ENCODE data around the gene CBLIF.
"Not testable (repeated sequence)": the region's sequence is repeated elsewhere in the genome, so short reads cannot be mapped to it uniquely, and the experiment has no call there.

Gene CBLIF

GRCh38 chr11:59845399-59845798 lies at the start of gene CBLIF:
Gene CBLIF, minus strand, starts transcription at chr11:59845499. Its CDS starts 46 bp downstream, at chr11:59845453.
- DNase-seq: no peak

GRCh38 chr11:59894616-59895015 lies 49.3 kb upstream of the CBLIF start:
- no peak for DNase-seq

- DNase-seq: no peak
Measured at GRCh38 chr11:59891781-59892181, 46.5 kb upstream of the CBLIF start.

- not testable (repeated sequence) for DNase-seq
Measured at GRCh38 chr11:59887156-59887555, 41.9 kb upstream of the CBLIF start.

GRCh38 chr11:59883597-59883996 lies 38.3 kb upstream of the CBLIF start:
- DNase-seq: no peak

GRCh38 chr11:59879567-59879966 lies 34.3 kb upstream of the CBLIF start:
- no peak for DNase-seq

- no peak for DNase-seq
Measured at GRCh38 chr11:59878575-59878974, 33.3 kb upstream of the CBLIF start, which contains the start of gene OOSP3. Gene OOSP3, plus strand, starts transcription at chr11:59878782. Its CDS starts 27 bp downstream, at chr11:59878809.

GRCh38 chr11:59877784-59878183 lies 32.5 kb upstream of the CBLIF start:
- DNase-seq: no peak

GRCh38 chr11:59877325-59877724 lies 32.0 kb upstream of the CBLIF start:
- no peak for DNase-seq

- no peak for DNase-seq
Measured at GRCh38 chr11:59875856-59876519, 30.7 kb upstream of the CBLIF start.

- DNase-seq: no peak
Measured at GRCh38 chr11:59872076-59872475, 26.8 kb upstream of the CBLIF start.

- DNase-seq: no peak
Measured at GRCh38 chr11:59867946-59868345, 22.6 kb upstream of the CBLIF start.

GRCh38 chr11:59866836-59867235 lies 21.5 kb upstream of the CBLIF start:
- DNase-seq: no peak

- no peak for DNase-seq
Measured at GRCh38 chr11:59866397-59866796, 21.1 kb upstream of the CBLIF start, which contains the start of gene TCN1. Gene TCN1, minus strand, starts transcription at chr11:59866487. Its CDS starts 17 bp downstream, at chr11:59866470.

- DNase-seq: no peak
Measured at GRCh38 chr11:59865031-59865430, 19.7 kb upstream of the CBLIF start.

- no peak for DNase-seq
Measured at GRCh38 chr11:59862252-59862651, 17.0 kb upstream of the CBLIF start.

GRCh38 chr11:59859673-59860072 lies 14.4 kb upstream of the CBLIF start:
- no peak for DNase-seq

- peak; percentile 65 for DNase-seq
Measured at GRCh38 chr11:59857439-59858434, 12.4 kb upstream of the CBLIF start.

- no peak for DNase-seq
Measured at GRCh38 chr11:59854871-59855270, 9.6 kb upstream of the CBLIF start.

- DNase-seq: not testable (repeated sequence)
Measured at GRCh38 chr11:59851416-59851815, 6.1 kb upstream of the CBLIF start.

GRCh38 chr11:59849551-59849950 lies 4.3 kb upstream of the CBLIF start:
- DNase-seq: not testable (repeated sequence)

GRCh38 chr11:59849129-59849528 lies 3.8 kb upstream of the CBLIF start:
- DNase-seq: no peak

- not testable (repeated sequence) for DNase-seq
Measured at GRCh38 chr11:59848439-59848838, 3.1 kb upstream of the CBLIF start.

- no peak for DNase-seq
Measured at GRCh38 chr11:59847626-59848025, 2.3 kb upstream of the CBLIF start.
